GM19351 (cell line): ENCODE data around the gene AHSA1.

Experiments
- ATAC-seq: cut with Tn5 transposase; IDR thresholded peaks from one replicate; pipeline ENCODE4 v1.9.1; 2021; ENCODE audit warnings: mild to moderate bottlenecking, moderate library complexity; ENCODE audit not compliant: unreplicated experiment

Gene AHSA1

DNA sequence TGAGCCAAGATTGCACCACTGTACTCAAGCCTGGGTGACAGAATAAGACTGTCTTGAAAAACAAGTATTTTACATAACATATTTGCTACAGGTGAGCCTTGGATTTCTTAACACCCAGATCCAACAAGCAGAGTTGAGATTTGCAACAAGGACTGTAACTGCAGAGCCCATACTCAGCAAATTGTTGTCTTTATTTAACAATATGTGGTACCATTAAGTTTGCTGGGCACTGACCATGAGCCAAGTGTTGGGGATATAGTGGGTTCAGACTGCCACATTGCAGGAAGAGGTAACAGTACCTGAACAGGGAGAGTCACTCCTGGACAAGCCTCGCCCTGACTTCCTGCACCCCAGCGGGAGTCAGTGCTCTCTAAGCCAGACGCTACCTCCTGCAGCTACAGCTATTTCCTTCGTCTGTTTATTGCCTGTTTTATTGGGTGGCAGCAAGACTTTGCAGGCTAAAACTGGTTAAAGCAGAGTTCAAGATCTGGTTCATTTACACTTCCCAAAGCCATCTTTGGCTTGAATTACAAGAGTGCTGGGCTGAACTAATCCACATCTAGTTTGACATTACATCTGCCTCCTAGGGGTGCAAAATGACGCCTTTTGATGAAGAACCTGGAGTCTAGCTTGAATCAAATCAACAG, 12.5 kb downstream of the AHSA1 start:
- no peak for ATAC-seq

DNA sequence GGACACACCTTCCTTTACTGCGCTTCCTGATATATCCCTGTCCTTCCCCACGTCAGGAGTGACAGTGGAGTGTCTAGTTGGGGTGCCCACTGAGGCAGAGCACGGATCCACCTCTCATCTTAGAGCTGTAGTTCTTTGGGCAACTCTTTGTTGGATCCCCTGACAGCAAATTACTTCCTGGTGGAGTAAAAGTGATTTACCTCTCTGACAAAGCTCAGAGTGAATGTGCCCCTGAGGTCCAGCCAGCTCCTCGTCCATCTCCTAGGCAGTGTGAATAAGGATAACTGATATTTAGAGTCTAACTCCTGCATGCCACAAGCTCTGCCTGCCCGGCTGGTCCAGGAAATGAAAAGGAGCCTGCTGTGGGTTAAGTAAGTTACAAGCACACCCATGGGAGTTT, 16.0 kb downstream of the AHSA1 start:
- ATAC-seq, result no peak

DNA sequence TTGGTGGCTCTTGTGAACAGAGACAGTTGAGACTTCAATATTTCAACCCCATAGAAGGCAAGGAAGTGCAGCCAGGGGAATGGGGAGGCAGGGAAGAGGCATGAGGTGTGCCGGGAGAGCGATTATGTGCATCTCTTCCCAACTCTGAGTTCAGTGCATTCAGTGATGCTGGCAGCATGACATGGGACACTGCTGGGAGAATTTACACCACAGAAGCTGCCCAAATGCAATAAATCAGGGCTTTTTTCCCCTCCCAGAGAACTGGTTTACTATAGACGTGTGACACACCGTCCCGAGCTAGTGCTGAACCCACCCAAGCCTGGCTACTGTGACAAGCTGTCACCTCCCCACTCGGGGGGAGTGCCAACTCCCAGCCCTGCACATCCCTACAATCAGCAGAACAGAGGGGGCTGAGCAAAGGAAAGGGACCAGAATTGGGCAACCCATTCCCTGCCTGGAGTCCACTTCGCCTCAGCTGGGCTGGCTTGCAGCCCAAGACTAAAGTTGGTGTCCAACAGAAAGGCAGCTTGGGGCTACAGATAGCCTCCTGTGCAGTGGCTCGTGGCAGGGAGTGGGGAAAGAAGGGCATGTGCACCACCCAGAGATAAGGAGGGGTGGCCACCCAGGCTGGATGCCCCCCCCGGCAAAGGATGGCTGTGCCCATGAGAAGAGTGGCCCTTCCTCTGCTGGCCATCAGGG, 16.7 kb downstream of the AHSA1 start:
- ATAC-seq, result no peak

GRCh38 chr14:77475432-77476115, 17.7 kb downstream of the AHSA1 start:
- no peak for ATAC-seq

DNA sequence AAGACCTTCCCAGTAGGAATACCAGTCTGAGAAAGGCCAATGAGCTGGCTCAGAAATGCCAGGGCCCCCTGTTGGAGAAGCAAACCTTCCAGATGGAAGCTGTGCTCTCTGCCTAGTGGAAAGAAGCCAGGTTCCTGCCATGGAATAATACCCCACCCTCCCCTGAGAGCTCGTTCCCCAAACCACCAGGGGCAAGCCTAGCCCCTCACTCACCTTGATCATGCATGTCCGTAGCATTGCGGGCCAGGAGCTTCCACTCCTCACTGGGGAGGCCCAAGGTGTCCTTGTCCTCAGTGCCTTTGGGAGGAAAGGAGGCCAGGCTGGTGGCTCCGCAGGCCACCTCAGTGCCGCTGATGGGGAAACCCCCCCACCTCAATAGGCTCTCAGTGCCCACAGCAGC, 20.1 kb downstream of the AHSA1 start:
- no peak for ATAC-seq

GRCh38 chr14:77478796-77479195, 20.9 kb downstream of the AHSA1 start:
- ATAC-seq, result peak; percentile 100

- ATAC-seq, result no peak
These were observed 24.5 kb downstream of the AHSA1 start for GRCh38 chr14:77482422-77482821.

DNA sequence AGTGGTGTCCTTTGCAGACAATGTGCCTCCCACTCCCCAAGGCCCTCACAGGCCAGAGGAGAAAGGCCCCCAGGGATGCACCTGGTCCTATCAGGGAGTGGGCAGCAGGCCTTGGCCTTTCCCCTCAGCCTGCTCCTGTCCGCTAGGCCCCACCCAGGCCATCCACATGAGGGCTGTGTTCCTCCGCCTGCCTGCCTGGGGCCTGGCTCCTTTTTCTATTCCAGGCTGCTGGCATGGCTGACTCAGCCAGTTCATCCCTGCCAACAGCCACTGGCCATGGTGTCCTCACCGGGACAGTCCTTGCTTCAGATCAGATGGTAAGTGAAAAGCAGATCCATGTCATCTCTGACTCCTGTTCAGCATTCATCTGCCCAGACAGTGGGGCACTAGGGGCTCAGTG, 27.4 kb downstream of the AHSA1 start:
- no peak for ATAC-seq

DNA sequence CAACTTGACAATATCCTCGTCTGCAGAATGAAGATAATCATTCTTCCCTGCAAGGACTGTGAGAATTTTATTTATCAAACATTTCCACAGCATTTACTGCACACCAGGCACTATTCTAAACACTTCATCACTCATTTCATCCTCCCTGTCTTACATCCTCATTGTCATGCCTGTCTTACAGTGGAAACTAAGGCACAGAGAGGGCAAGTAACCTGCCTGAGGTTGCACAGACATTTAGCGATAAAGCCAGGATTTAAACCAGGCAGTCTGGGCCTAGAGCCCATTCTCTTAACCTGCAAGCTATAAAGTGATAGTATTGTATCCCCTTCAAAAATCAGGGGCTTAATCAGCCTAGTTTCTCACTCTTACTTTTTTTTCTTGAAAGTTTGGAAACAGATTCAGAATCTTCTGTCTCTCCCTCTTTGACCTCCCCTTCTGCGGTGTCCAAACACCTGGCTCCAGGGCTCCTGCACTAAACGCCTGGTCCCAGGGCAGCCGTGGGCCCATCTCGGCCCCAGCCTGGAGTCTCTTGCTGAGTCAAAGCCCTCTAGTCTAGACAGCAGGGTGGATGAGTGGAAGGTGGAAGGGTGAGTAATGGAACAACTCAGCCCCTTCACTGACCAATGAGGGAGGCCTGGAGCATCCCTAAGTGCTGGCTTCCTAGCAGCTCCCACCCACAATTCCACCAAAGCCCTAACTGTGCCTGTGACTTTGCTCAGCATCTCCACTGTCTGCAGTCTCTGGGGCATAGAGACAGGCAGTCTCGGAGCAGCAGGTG, 28.2 kb downstream of the AHSA1 start:
- ATAC-seq, result no peak

GRCh38 chr14:77488558-77488957, 30.7 kb downstream of the AHSA1 start:
- no peak for ATAC-seq

DNA sequence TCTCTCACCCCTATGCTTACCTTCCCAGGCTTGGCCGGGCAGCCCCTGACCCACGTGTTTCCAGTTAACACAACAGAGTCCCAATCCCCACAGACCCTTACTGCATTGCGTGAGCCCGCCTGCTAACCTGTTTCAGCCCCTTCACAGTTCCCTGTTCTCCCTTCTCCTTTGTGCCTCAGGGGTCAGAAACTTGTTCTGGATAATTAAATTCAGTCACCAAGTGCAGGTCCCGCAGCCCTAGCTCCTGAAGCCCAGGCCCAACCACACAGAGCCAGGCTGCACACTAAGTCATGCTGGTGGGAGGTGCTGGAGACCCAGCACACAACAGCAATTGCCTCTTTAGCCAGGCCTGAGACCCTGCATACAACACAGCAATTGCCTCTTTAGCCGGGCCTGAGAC, 31.1 kb downstream of the AHSA1 start:
- no peak for ATAC-seq

- ATAC-seq, result no peak
These were observed 32.6 kb downstream of the AHSA1 start for GRCh38 chr14:77490347-77490986.

DNA sequence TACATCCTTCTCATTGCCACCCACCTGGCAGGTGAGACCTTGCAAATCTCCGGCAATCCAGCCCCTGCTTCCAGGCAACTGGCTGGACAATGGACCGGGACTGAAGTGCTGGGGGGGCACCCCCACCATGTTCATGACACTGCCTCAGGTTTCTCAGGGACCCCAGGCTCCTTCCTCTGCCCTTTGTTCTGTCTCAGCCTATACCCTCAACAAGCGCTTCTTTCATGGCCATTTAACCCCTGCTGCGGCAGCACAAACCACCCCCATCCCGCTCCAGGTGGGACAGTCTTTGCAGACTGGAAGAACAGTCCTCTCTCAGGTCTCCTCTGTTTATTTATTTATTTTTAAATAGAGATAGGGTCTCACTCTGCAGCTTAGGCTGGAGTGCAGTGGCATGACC, 33.2 kb downstream of the AHSA1 start:
- no peak for ATAC-seq

DNA sequence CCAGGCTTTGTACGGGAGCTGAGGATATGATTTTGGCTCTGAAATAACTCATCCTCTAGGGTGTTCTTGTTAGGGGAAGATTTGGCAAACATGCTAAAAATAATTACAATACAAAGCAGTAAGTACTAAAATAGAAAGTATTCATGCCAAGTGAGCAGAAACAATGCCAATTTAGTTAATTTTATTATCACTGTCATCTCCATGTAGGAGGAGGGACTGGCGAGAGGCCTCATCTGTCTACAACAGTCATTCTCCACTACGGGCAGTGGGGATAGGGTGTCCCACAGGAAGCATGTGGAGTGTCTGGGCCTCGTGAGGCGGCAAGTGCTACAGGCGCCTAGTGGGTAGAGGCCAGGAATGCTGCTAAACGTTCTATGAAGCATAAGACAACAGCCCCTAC, 37.4 kb downstream of the AHSA1 start:
- no peak for ATAC-seq

- ATAC-seq, result peak; percentile 73
These were observed 40.5 kb downstream of the AHSA1 start, which contains the start of gene ISM2 for GRCh38 chr14:77498120-77498979. ISM2 (minus strand) TSS chr14:77498816; CDS start chr14:77498793, 23 bp downstream.

- peak; percentile 27 for ATAC-seq
These were observed 41.2 kb downstream of the AHSA1 start for GRCh38 chr14:77498984-77499527.

DNA sequence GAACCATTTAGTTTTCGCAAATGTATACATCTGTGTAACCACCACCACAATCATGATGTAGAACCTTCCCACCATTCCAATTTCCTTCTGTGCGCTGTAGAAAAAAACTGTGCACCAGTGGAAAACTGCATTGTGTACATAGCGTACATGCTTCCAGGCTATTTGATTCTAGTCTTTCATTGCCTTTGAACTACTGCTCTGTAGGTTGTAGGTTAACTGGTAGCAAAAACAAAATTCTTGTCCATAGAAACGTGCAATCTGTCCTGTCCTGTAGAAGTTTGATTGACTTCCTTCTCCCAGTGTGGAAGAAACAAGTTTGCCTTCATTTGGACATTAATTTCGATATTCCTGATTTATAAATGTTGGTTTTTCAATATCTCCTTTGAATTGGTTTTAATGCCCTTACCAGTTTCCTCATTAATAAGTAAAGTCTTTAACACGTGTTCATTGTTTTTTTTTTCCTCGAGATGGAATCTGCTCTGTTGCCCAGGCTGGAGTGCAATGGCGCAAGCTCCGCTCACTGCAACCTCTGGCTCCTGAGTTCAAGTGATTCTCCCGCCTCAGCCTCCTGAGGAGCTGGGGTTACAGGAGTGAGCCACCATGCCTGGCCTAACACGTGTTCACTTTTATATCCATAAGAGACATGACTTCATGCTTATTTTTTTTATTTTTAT, 44.4 kb downstream of the AHSA1 start:
- no peak for ATAC-seq

GRCh38 chr14:77503138-77503537, 45.2 kb downstream of the AHSA1 start:
- no peak for ATAC-seq

DNA sequence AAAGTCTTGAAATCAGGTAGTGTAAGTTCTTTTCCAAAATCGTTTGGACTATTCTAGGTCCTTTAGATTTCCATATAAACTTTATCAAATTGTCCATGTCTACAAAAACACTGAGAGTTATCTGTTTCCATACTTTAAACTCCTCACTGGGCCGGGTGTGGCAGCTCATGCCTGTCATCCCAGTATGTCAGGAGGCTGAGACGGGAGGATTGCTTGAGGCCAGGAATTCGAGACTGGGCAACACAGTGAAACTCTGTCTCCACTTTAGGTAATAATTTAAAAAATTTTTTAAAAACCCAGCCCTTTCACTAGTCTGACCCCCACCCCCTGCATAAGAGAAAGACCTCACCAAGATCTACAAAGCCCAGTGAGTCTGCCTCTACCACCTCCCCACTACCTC, 47.1 kb downstream of the AHSA1 start:
- ATAC-seq, result no peak
